ENCODE results near the gene EME2.

The EME2 gene

GRCh38 chr16:1765826-1766225 lies 6.8 kb upstream of the EME2 start:
- in situ Hi-C loops (cut with MboI; ENCODE audit: low pct_unique_long_range_greater_than_20kb, low sequenced_read_pairs, unreplicated experiment): no loop called here
- TF ChIP-seq CTCF (IDR thresholded peaks at IDR 0.05; ENCODE audit: extremely low read depth, insufficient read depth, missing control alignments): no peak
- DNase-seq (ENCODE audit: low spot score): no peak

GRCh38 chr16:1766231-1766630 lies 6.4 kb upstream of the EME2 start:
- no peak for TF ChIP-seq CTCF (IDR thresholded peaks at IDR 0.05; ENCODE audit: extremely low read depth, insufficient read depth, missing control alignments)
- in situ Hi-C loops (cut with MboI; ENCODE audit: low pct_unique_long_range_greater_than_20kb, low sequenced_read_pairs, unreplicated experiment): no loop called here
- DNase-seq (ENCODE audit: low spot score): no peak

- DNase-seq (ENCODE audit: low spot score): no peak
- TF ChIP-seq CTCF (IDR thresholded peaks at IDR 0.05; ENCODE audit: extremely low read depth, insufficient read depth, missing control alignments): no peak
- in situ Hi-C loops (cut with MboI; ENCODE audit: low pct_unique_long_range_greater_than_20kb, low sequenced_read_pairs, unreplicated experiment): no loop called here
These were observed 5.9 kb upstream of the EME2 start for GRCh38 chr16:1766701-1767100.

- no peak for DNase-seq (ENCODE audit: low spot score)
- TF ChIP-seq CTCF (IDR thresholded peaks at IDR 0.05; ENCODE audit: extremely low read depth, insufficient read depth, missing control alignments): no peak
- in situ Hi-C loops (cut with MboI; ENCODE audit: low pct_unique_long_range_greater_than_20kb, low sequenced_read_pairs, unreplicated experiment): no loop called here
These were observed 5.3 kb upstream of the EME2 start for GRCh38 chr16:1767116-1767994.

- DNase-seq (ENCODE audit: low spot score): no peak
- in situ Hi-C loops (cut with MboI; ENCODE audit: low pct_unique_long_range_greater_than_20kb, low sequenced_read_pairs, unreplicated experiment): no loop called here
- no peak for TF ChIP-seq CTCF (IDR thresholded peaks at IDR 0.05; ENCODE audit: extremely low read depth, insufficient read depth, missing control alignments)
These were observed 4.4 kb upstream of the EME2 start for GRCh38 chr16:1768061-1768766.

- DNase-seq (ENCODE audit: low spot score): no peak
- in situ Hi-C loops (cut with MboI; ENCODE audit: low pct_unique_long_range_greater_than_20kb, low sequenced_read_pairs, unreplicated experiment): no loop called here
- no peak for TF ChIP-seq CTCF (IDR thresholded peaks at IDR 0.05; ENCODE audit: extremely low read depth, insufficient read depth, missing control alignments)
These were observed 3.7 kb upstream of the EME2 start for GRCh38 chr16:1768767-1769401.

Measured in GM13977 (cell line).